ENCODE measurements around the gene C2orf49.

DNA sequence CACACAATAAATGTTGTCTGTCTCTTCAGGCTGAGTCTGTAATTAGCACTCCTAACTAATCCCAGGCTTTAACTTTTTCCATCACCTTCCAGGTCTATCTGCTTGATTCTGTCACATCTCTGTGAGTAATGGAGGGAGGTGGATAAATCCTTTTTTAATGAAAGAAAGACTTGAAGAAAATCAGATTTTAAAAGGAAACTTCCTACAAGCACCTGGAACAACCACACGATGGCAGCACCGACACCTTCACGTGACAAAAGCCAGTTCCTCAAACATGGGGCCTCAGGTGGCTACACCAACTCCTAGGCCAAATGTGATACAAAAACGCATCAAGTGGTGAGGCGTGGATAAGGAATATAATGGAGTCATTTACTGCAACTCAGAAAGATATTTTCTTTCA, 49.6 kb upstream of the C2orf49 start:
- TF ChIP-seq POLR2A (IDR thresholded peaks at IDR 0.05; ENCODE audit: low read length) (no peak), GATA1 (IDR thresholded peaks at IDR 0.05; ENCODE audit: low read depth, low read length) (no peak)

Measured in erythroblast (primary cell).